22Rv1 (cell line): Measurements from ENCODE around the gene ST3GAL3.

Experiments used
- ZFX ChIP-seq: fragments of 450-650 bp; IDR thresholded peaks from 2 replicates; pipeline ENCODE4 v1.6.1; 2017; ENCODE audit warnings: antibody characterized with exemption, borderline replicate concordance
- TF ChIP-seq, protein P1 (sequence below): fragments of 450-650 bp; IDR thresholded peaks from 2 replicates; pipeline ENCODE4 v1.5.1; 2017; ENCODE audit warnings: mild to moderate bottlenecking

DNA sequence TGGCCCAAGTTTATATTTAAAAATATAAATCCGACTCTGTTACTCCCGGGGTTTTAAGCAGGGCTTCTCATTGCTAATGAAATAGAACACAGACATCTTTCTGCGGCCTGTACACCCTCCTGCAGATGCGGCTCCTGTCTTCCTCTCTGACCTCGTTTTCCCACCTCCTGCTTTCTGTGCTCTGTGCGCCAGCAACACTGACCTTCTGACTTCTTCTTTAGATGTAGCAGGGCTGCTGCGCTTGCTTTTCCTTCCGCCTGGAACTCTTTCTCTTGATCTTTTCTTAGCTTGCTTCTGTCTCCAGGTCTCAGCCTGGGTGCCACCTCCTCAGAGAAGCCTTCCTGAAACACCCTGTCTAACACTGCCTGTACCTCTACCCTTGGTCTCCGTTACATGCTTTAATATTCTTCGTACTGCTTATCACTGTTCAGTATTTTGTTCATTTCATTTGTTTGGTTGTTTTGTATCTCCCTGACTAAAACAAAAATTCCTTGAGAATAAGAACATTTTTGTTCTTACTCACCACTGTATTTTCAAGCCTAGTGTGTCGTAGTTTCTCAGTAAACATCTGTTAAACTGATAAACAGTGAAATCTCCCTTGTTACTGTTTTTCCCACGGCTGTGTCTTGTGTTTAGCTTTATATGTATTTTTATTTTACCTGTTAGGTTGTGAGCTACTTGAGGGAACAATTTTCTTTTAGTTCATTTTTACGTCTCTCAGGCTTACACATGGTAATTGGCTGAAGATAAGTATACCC, 79.0 kb downstream of the ST3GAL3 start:
- TF ChIP-seq, protein P1, sequence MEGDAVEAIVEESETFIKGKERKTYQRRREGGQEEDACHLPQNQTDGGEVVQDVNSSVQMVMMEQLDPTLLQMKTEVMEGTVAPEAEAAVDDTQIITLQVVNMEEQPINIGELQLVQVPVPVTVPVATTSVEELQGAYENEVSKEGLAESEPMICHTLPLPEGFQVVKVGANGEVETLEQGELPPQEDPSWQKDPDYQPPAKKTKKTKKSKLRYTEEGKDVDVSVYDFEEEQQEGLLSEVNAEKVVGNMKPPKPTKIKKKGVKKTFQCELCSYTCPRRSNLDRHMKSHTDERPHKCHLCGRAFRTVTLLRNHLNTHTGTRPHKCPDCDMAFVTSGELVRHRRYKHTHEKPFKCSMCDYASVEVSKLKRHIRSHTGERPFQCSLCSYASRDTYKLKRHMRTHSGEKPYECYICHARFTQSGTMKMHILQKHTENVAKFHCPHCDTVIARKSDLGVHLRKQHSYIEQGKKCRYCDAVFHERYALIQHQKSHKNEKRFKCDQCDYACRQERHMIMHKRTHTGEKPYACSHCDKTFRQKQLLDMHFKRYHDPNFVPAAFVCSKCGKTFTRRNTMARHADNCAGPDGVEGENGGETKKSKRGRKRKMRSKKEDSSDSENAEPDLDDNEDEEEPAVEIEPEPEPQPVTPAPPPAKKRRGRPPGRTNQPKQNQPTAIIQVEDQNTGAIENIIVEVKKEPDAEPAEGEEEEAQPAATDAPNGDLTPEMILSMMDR, result no peak
- no peak for TF ChIP-seq ZFX
